Right lobe of liver (tissue), 6 donors: ENCODE measurements around the gene HSPA12B. TPM values are rescaled to one million over a fixed set of nuclear protein-coding genes. Genes with fewer than 3 reads are reported as not detected.

Experiments used
- ATAC-seq, 4 donors: fragments of 200-7000 bp; cut with Tn5 transposase; one replicate each; pipeline ENCODE4 v1.9.1; 2020; ENCODE audit warnings: mild to moderate bottlenecking in 4 of 4, moderate library complexity in 4 of 4
- DNase-seq, 3 donors: peaks; one replicate each; pipeline ENCODE4 v3.0.0-alpha.2; 2020
- H3K27ac ChIP-seq, 3 donors: fragments of 200-600 bp; one replicate each; pipeline ENCODE4 v1.8.0; 2022
- H3K27me3 ChIP-seq, 2 donors: fragments of 200-600 bp; one replicate each; pipeline ENCODE4 v1.8.0; 2022
- H3K36me3 ChIP-seq, 4 donors: fragments of 200-600 bp; sonication (generic) in 1 of 4; one replicate each; pipeline versions ENCODE4 v1.5.1 to v1.8.0; 2017 to 2022; ENCODE audit warnings: control low read depth in 1 of 4
- H3K4me1 ChIP-seq, 4 donors: fragments of 200-600 bp; sonication (generic) in 1 of 4; one replicate each; pipeline versions ENCODE4 v1.5.1 to v1.8.0; 2017 to 2022; ENCODE audit warnings: control low read depth in 1 of 4
- H3K4me3 ChIP-seq, 3 donors: fragments of 200-600 bp; one replicate each; pipeline ENCODE4 v1.8.0; 2022
- H3K9me3 ChIP-seq, 4 donors: fragments of 200-600 bp; sonication (generic) in 1 of 4; one replicate each; pipeline versions ENCODE4 v1.5.1 to v1.8.0; 2017 to 2022; ENCODE audit warnings: control low read depth in 1 of 4
- CTCF ChIP-seq, 4 donors: fragments of 200-600 bp in 3 of 4; fragments of 450-650 bp in 1 of 4; IDR thresholded peaks; one replicate each; pipeline versions ENCODE4 v1.5.1 to v1.8.0; 2016 to 2022; ENCODE audit warnings: antibody characterized with exemption in 4 of 4, mild to moderate bottlenecking in 2 of 4
- POLR2A ChIP-seq: fragments of 450-650 bp; IDR thresholded peaks from one replicate; pipeline ENCODE4 v1.6.1; 2017; ENCODE audit warnings: antibody characterized with exemption, mild to moderate bottlenecking
- WGBS: methylation state at CpG from one replicate; pipeline ENCODE4 v1.1.6; 2018; ENCODE audit warnings: low coverage, low lambda C conversion rate; ENCODE audit not compliant: insufficient coverage; ENCODE audit errors: missing lambda C conversion rate; 5-methylcytosine and 5-hydroxymethylcytosine counted together
- intact Hi-C, 2 donors: fragments of 100-400 bp; cut with DNase I; formaldehyde crosslinking; loops; one replicate each; pipeline versions ENCODE4 v1.11.2 to v1.14.1; 2022
- total RNA-seq, 6 experiments: library from RNA; depleted of rRNA in 2 of 6; stranded (reverse); fragments of >200 nt in 2 of 6; fragmentation: NEBNext Ultra II Directional in 3 of 6; extraction: Animal tissue kit (Norgen Biotek cat#: 25700) in 3 of 6; gene quantifications; one replicate each; pipeline versions ENCODE4 v1.1.0 to v1.2.4, GENCODE V29; 2016 to 2023
- donor health status: DM: no; HTN: yes; CAD: no.
- donor health status: DM: no; HTN: no; CAD: no.
- donor health status: DM: no; HTN: no; CAD: no.
- donor health status: DM: no; HTN: yes; CAD: no.
- donor health status: DM: no; HTN: yes; CAD: no.

HSPA12B gene
- total RNA-seq, 6 experiments from 2014 or later = 0.46 to 2.2 (median 0.97) TPM

- no peak overlapping the region for H3K4me3 ChIP-seq
- ATAC-seq = no peak
- H3K27me3 ChIP-seq = no peaks in the 10 kb centered on the region
- WGBS = 87% methylated on average over 3 of the region's 31 CpGs
- no peak overlapping the region for H3K27ac ChIP-seq
- no peaks in the 10 kb centered on the region for H3K4me1 ChIP-seq
- DNase-seq = peak in 1 of 3 donors; percentile 49
- intact Hi-C loops = no loop called here
- no peaks in the 10 kb centered on the region for H3K9me3 ChIP-seq
- no peaks in the 10 kb centered on the region for H3K36me3 ChIP-seq
- TF ChIP-seq CTCF (IDR thresholded peaks at IDR 0.05) = no peak
- no peak for TF ChIP-seq POLR2A
These were observed 26.3 kb upstream of the HSPA12B start for GRCh38 chr20:3705970-3706739.

GRCh38 chr20:3706774-3707507 lies 25.5 kb upstream of the HSPA12B start:
- DNase-seq (peak in 1 of 3 donors; percentile 50), ATAC-seq (peak in 1 of 4 donors; percentile 9)
- intact Hi-C loops = no loop called here

GRCh38 chr20:3707508-3707899 lies 25.0 kb upstream of the HSPA12B start:
- H3K9me3 ChIP-seq = no peaks in the 10 kb centered on the region
- no peaks in the 10 kb centered on the region for H3K36me3 ChIP-seq
- peak in 1 of 3 donors; percentile 3 for DNase-seq
- ATAC-seq = no peak
- TF ChIP-seq CTCF (IDR thresholded peaks at IDR 0.05) (no peak), POLR2A (no peak)
- no peak overlapping the region for H3K4me3 ChIP-seq
- H3K27me3 ChIP-seq = no peaks in the 10 kb centered on the region
- intact Hi-C loops = no loop called here
- H3K27ac ChIP-seq = no peak overlapping the region
- WGBS = 100% methylated on average over 1 of the region's 3 CpGs
- H3K4me1 ChIP-seq = no peaks in the 10 kb centered on the region

More at GRCh38 chr20:3706774-3707507, 25.5 kb upstream of the HSPA12B start:
- Histone ChIP-seq H3K9me3 (no peaks in the 10 kb centered on the region), H3K4me1 (no peaks in the 10 kb centered on the region), H3K27me3 (no peaks in the 10 kb centered on the region), H3K27ac (no peak overlapping the region), H3K4me3 (no peak overlapping the region), H3K36me3 (no peaks in the 10 kb centered on the region)
- TF ChIP-seq CTCF (IDR thresholded peaks at IDR 0.05) (no peak), POLR2A (no peak)
- 67% methylated on average over 1 of the region's 10 CpGs for WGBS

- no peak for DNase-seq
- H3K27me3 ChIP-seq = no peaks in the 10 kb centered on the region
- intact Hi-C loops = no loop called here
- no peaks in the 10 kb centered on the region for H3K4me1 ChIP-seq
- H3K4me3 ChIP-seq = peak overlapping the region in 1 of 3 donors; percentile 19
- H3K27ac ChIP-seq = no peak overlapping the region
- TF ChIP-seq POLR2A (no peak), CTCF (IDR thresholded peaks at IDR 0.05) (peak in 1 of 4 donors; percentile 4)
- H3K36me3 ChIP-seq = no peaks in the 10 kb centered on the region
- ATAC-seq = peak; percentile 17 to 46 (median 33)
- WGBS = 57% methylated on average over 1 of the region's 6 CpGs
- no peaks in the 10 kb centered on the region for H3K9me3 ChIP-seq
These were observed 22.4 kb upstream of the HSPA12B start for GRCh38 chr20:3710011-3710466.
